Measurements from ENCODE around the gene RTRAF. TPM values are rescaled to one million over a fixed set of nuclear protein-coding genes. Genes with fewer than 3 reads are reported as not detected.

The RTRAF gene
- total RNA-seq, 1 experiment from 2014 or later, result 190 TPM

- Histone ChIP-seq H3K4me1 (ENCODE audit: control insufficient read depth in 1 of 2, insufficient read depth in 2 of 2, low read length in 2 of 2) (no peaks in the 10 kb centered on the region), H3K79me2 (ENCODE audit: insufficient read depth, low read length) (no peaks in the 10 kb centered on the region), H3K4me3 (replicated peaks in 1 of 2; ENCODE audit: low read depth in 1 of 2, low read length in 2 of 2) (no peak overlapping the region), H3K27me3 (ENCODE audit: insufficient read depth, low read length) (no peaks in the 10 kb centered on the region), H3K9me2 (ENCODE audit: insufficient read depth) (no peaks in the 10 kb centered on the region), H3K27ac (ENCODE audit: low read depth, low read length) (no peak overlapping the region), H2AFZ (ENCODE audit: low read depth, low read length, poor library complexity, severe bottlenecking) (no peak overlapping the region), H4K20me1 (ENCODE audit: insufficient read depth) (no peaks in the 10 kb centered on the region), H3K4me2 (ENCODE audit: low read length) (no peak overlapping the region), H3K9ac (ENCODE audit: low read length) (no peak overlapping the region), H3K9me3 (ENCODE audit: control insufficient read depth in 1 of 2, insufficient read depth in 1 of 2, low read depth in 1 of 2, low read length in 2 of 2) (no peaks in the 10 kb centered on the region), H3K36me3 (ENCODE audit: control insufficient read depth in 1 of 2, insufficient read depth in 2 of 2, low read length in 2 of 2) (no peaks in the 10 kb centered on the region)
- ATAC-seq (no peak), DNase-seq (ENCODE audit: low read depth, low spot score) (no peak)
- CTCF ChIA-PET, result interaction anchor here (1.2 kb wide), 1 partner anchor 10 kb away, joined by 4 read pairs; no protein-coding TSS in a partner anchor
- no TSS peak for BruUV-seq (replicated peaks)
- RAD21 ChIA-PET (ENCODE audit: low non-redundant PET in 1 of 2, low total read pairs in 2 of 2, uncharacterized antibody in 2 of 2, unreplicated experiment in 2 of 2), result no interaction called here
- POLR2A ChIA-PET, result no interaction called here
- intact Hi-C loops (cut with micrococcal nuclease), result no loop called here
- TF ChIP-seq POLR2AphosphoS5 (IDR thresholded peaks at IDR 0.05; ENCODE audit: low read depth, low read length), result no peak
- TF ChIP-seq SIN3A (IDR thresholded peaks at IDR 0.05; ENCODE audit: low read depth), result no peak
- no peak for TF ChIP-seq ATF3 (IDR thresholded peaks at IDR 0.05)
- TF ChIP-seq YY1 (IDR thresholded peaks at IDR 0.05; ENCODE audit: extremely low read depth, insufficient replicate concordance, low read depth, low read length), result no peak
- no peak for TF ChIP-seq MAX (IDR thresholded peaks at IDR 0.05)
- no peak for TF ChIP-seq ZNF274 (IDR thresholded peaks at IDR 0.05; ENCODE audit: low read depth, low read length)
- TF ChIP-seq JUND (IDR thresholded peaks at IDR 0.05), result no peak
- TF ChIP-seq TCF7L2 (IDR thresholded peaks at IDR 0.05; ENCODE audit: borderline replicate concordance, extremely low read depth, insufficient read depth, insufficient read length), result no peak
- no peak for TF ChIP-seq FOSL1 (IDR thresholded peaks at IDR 0.05; ENCODE audit: low read depth)
- TF ChIP-seq ZBTB33 (IDR thresholded peaks at IDR 0.05; ENCODE audit: extremely low read depth, insufficient replicate concordance, low read length), result no peak
- TF ChIP-seq SP1 (IDR thresholded peaks at IDR 0.05; ENCODE audit: low read depth), result no peak
Observed at GRCh38 chr14:52025310-52025709, 36.0 kb downstream of the RTRAF start.

Measured in HCT116 (cell line).